ENCODE results near the gene EIF4E1B.

Gene EIF4E1B

DNA sequence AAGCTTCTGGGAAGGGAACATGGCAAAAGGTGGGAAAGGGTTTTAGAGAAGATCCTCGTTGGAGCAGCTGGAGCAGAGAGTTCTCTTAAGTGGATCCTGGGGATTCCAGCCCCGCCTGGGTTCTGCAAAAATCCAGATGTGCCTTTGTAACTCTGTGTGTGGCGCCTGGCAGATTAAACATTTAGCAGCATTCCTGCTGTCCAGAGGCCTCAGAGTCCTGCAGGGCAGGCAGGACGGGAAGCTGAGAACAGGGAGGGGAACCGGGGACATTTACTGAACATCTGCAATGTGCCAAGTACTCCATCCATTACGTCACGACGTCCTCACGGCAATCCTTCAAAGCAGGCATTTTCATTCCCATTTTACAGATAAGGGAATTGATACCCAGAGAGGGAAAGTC is 6.0 kb downstream of the EIF4E1B start:
- H3K27ac ChIP-seq (ENCODE audit: low read depth, low read length), result no peak overlapping the region
- H3K4me1 ChIP-seq (ENCODE audit: control insufficient read depth in 1 of 2, insufficient read depth in 2 of 2, low read length in 2 of 2), result no peaks in the 10 kb centered on the region
- no peak overlapping the region for H3K4me3 ChIP-seq (ENCODE audit: low read depth in 1 of 2, low read length in 2 of 2)
- no peak overlapping the region for H3K9ac ChIP-seq (ENCODE audit: low read depth in 1 of 2, low read length in 2 of 2)
- H3K9me3 ChIP-seq (ENCODE audit: control insufficient read depth in 1 of 2, low read length in 2 of 2), result peaks cover 0 to 3% of the 10 kb centered on the region in 2 donors
- no peaks in the 10 kb centered on the region for H3K36me3 ChIP-seq (ENCODE audit: control insufficient read depth in 1 of 2, insufficient read depth in 2 of 2, low read length in 2 of 2)
- H3K27me3 ChIP-seq (ENCODE audit: control insufficient read depth in 1 of 2, insufficient read depth in 2 of 2, low read length in 2 of 2), result peaks cover 11 to 17% of the 10 kb centered on the region in 2 donors

DNA sequence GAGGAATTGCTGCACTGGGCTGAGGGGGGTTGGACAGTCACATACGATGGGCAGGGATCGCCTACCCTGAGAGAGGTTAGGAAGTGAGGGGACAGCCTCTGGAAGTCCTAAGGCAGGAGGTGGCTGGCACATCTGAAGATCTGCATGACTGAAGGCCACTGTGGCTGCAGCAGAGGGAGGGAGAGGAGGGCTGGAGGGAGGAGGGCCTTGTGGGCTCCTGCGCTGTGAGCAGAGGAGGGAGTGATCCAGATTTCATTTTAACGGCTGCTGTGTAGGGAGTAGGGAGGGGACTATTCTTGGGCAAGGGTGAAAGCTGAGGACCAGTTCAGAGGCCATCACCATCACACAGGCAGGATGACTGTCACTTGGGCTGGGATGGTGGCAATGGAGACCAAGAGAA is 7.1 kb downstream of the EIF4E1B start:
- H3K27me3 ChIP-seq (ENCODE audit: control insufficient read depth in 1 of 2, insufficient read depth in 2 of 2, low read length in 2 of 2), result peaks cover 4 to 9% of the 10 kb centered on the region in 2 donors
- no peak overlapping the region for H3K9ac ChIP-seq (ENCODE audit: low read depth in 1 of 2, low read length in 2 of 2)
- no peak overlapping the region for H3K4me3 ChIP-seq (ENCODE audit: low read depth in 1 of 2, low read length in 2 of 2)
- H3K27ac ChIP-seq (ENCODE audit: low read depth, low read length), result no peak overlapping the region
- no peaks in the 10 kb centered on the region for H3K4me1 ChIP-seq (ENCODE audit: control insufficient read depth in 1 of 2, insufficient read depth in 2 of 2, low read length in 2 of 2)
- H3K36me3 ChIP-seq (ENCODE audit: control insufficient read depth in 1 of 2, insufficient read depth in 2 of 2, low read length in 2 of 2), result no peaks in the 10 kb centered on the region
- peaks cover 0 to 3% of the 10 kb centered on the region in 2 donors for H3K9me3 ChIP-seq (ENCODE audit: control insufficient read depth in 1 of 2, low read length in 2 of 2)

DNA sequence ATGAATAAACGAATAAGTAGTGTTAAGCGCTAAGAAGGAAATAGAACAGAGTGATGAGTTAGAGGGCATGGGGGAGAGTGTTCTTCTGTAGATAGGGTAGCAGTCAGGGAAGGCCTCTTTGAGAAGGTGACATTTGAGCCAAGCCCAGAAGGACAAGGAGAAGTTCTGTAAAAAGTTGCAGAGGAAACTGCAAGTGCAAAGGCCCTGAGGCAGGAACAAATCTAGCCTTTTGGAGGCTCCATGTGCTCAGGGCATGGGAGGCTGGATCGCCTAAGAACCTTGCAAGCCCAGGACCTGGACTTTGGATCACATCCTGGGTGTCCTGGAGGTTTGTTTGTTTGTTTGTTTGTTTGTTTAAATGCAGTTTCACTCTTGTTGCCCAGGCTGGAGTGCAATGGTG is 8.0 kb downstream of the EIF4E1B start:
- Histone ChIP-seq H3K4me1 (ENCODE audit: control insufficient read depth in 1 of 2, insufficient read depth in 2 of 2, low read length in 2 of 2) (no peaks in the 10 kb centered on the region), H3K4me3 (ENCODE audit: low read depth in 1 of 2, low read length in 2 of 2) (no peak overlapping the region), H3K9ac (ENCODE audit: low read depth in 1 of 2, low read length in 2 of 2) (no peak overlapping the region), H3K27me3 (ENCODE audit: control insufficient read depth in 1 of 2, insufficient read depth in 2 of 2, low read length in 2 of 2) (peaks cover 0 to 4% of the 10 kb centered on the region in 2 donors), H3K36me3 (ENCODE audit: control insufficient read depth in 1 of 2, insufficient read depth in 2 of 2, low read length in 2 of 2) (no peaks in the 10 kb centered on the region), H3K9me3 (ENCODE audit: control insufficient read depth in 1 of 2, low read length in 2 of 2) (peaks cover 0 to 3% of the 10 kb centered on the region in 2 donors), H3K27ac (ENCODE audit: low read depth, low read length) (no peak overlapping the region)

DNA sequence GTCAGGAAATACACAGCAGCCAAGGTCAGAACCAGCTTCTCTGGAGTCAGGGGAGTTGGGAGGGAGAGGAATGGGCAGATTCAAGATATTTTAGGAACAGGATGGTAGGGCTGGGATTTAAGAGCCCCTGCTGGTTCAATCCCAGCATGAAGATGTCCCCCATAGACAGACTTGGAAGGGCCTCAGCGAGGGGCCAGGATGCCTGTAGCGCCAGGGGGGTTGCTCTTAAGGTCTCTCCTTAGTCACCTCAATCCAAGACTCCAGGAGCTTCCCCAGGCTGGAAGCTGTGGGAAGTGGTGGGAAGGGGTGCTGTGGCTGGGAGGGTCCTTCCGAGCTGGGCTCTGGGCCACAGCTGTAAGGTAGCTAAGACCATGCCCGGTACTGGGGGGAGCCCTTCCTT is 8.7 kb downstream of the EIF4E1B start:
- peaks cover 0 to under 1% of the 10 kb centered on the region in 2 donors for H3K27me3 ChIP-seq (ENCODE audit: control insufficient read depth in 1 of 2, insufficient read depth in 2 of 2, low read length in 2 of 2)
- no peaks in the 10 kb centered on the region for H3K36me3 ChIP-seq (ENCODE audit: control insufficient read depth in 1 of 2, insufficient read depth in 2 of 2, low read length in 2 of 2)
- no peak overlapping the region for H3K27ac ChIP-seq (ENCODE audit: low read depth, low read length)
- H3K4me1 ChIP-seq (ENCODE audit: control insufficient read depth in 1 of 2, insufficient read depth in 2 of 2, low read length in 2 of 2), result no peaks in the 10 kb centered on the region
- no peak overlapping the region for H3K4me3 ChIP-seq (ENCODE audit: low read depth in 1 of 2, low read length in 2 of 2)
- peaks cover 0 to 3% of the 10 kb centered on the region in 2 donors for H3K9me3 ChIP-seq (ENCODE audit: control insufficient read depth in 1 of 2, low read length in 2 of 2)
- H3K9ac ChIP-seq (ENCODE audit: low read depth in 1 of 2, low read length in 2 of 2), result no peak overlapping the region

DNA sequence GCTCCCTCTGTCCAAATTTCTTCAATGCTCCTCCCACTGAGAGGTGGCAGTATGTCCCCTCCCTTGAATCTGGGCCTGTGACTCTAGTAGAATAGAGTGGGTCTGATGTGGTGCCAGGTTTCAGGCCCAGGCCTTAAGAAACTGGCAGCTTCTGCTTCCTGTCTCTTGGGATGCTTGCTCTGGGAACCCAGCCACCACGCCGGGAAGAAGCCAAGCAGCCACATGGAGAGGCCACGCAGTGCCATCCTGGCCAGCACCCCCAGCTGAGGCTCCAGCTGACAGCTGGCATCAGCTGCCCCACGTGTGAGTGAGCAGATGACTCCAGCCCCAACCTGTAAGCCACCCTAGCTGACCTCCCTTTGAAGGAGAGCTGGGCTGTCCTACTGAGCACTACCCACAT is 9.5 kb downstream of the EIF4E1B start:
- no peak overlapping the region for H3K9ac ChIP-seq (ENCODE audit: low read depth in 1 of 2, low read length in 2 of 2)
- no peak overlapping the region for H3K27ac ChIP-seq (ENCODE audit: low read depth, low read length)
- H3K27me3 ChIP-seq (ENCODE audit: control insufficient read depth in 1 of 2, insufficient read depth in 2 of 2, low read length in 2 of 2), result no peaks in the 10 kb centered on the region
- H3K9me3 ChIP-seq (ENCODE audit: control insufficient read depth in 1 of 2, low read length in 2 of 2), result peaks cover 0 to 3% of the 10 kb centered on the region in 2 donors
- H3K4me1 ChIP-seq (ENCODE audit: control insufficient read depth in 1 of 2, insufficient read depth in 2 of 2, low read length in 2 of 2), result no peaks in the 10 kb centered on the region
- H3K4me3 ChIP-seq (ENCODE audit: low read depth in 1 of 2, low read length in 2 of 2), result no peak overlapping the region
- no peaks in the 10 kb centered on the region for H3K36me3 ChIP-seq (ENCODE audit: control insufficient read depth in 1 of 2, insufficient read depth in 2 of 2, low read length in 2 of 2)

DNA sequence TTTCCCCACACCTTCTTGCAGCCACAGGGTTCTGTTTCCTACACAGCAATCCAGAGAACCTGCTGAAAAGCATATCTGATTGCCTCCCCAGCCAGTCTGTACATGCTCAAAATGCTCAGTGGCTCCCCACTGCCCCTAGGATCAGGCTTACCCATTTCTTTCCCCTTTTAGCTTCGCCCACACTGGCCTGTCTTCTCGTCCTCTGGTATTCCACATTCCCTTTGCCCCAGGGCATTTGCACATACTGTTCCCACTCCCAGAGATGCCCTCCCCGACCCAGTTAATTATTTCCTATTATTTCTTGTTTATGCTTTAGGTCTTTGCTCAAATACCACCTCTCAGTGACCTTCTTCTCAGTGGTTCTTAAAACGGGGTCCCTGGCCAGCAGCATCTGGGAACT is 10.1 kb downstream of the EIF4E1B start:
- H3K27ac ChIP-seq (ENCODE audit: low read depth, low read length), result no peak overlapping the region
- H3K9ac ChIP-seq (ENCODE audit: low read depth in 1 of 2, low read length in 2 of 2), result no peak overlapping the region

DNA sequence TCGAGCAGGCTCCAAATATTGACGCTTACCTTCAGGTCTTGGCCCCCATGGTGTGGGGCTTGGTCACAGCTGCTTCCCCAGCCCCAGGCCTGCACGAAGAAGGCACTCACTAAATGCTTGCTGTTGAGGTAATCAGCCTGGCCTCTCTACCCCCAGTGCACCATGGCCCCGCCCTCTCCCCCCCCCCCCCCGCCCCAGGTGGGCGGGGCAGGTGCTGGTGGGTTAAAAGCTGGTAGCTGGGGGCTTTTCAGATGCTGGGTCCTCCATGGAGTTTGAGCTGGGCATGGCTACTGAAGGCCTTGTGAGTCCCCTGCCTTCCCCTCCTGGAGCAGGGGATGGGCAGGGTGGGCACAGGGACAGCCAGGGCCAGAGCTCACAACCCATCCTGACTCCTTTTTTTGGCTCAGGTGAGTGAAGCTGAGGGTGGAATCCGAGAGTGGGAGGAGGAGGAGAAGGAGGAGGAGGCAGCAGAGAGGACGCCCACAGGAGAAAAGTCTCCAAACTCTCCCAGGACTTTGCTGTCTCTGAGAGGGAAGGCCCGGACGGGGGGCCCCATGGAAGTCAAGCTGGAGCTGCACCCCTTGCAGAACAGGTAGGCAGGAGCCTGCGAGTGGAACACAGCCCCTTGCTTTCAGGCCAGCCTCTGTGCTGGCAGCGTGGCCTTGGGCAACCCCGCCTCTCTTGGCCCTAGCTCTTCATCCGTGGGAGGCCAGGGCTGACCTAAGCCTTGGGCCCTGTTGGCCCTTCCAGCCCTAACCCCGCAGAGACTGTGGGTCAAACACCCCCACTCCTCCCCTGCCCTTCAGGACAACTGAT is 12.4 kb downstream of the EIF4E1B start:
- Histone ChIP-seq H3K4me3 (ENCODE audit: low read depth in 1 of 2, low read length in 2 of 2) (no peak overlapping the region), H3K27ac (ENCODE audit: low read depth, low read length) (no peak overlapping the region), H3K4me1 (ENCODE audit: control insufficient read depth in 1 of 2, insufficient read depth in 2 of 2, low read length in 2 of 2) (peaks cover 5 to 9% of the 10 kb centered on the region in 2 donors), H3K36me3 (ENCODE audit: control insufficient read depth in 1 of 2, insufficient read depth in 2 of 2, low read length in 2 of 2) (no peaks in the 10 kb centered on the region), H3K9ac (ENCODE audit: low read depth in 1 of 2, low read length in 2 of 2) (no peak overlapping the region), H3K27me3 (ENCODE audit: control insufficient read depth in 1 of 2, insufficient read depth in 2 of 2, low read length in 2 of 2) (no peaks in the 10 kb centered on the region), H3K9me3 (ENCODE audit: control insufficient read depth in 1 of 2, low read length in 2 of 2) (no peaks in the 10 kb centered on the region)

More for the DNA sequence above, 10.1 kb downstream of the EIF4E1B start:
- Histone ChIP-seq H3K4me3 (ENCODE audit: low read depth in 1 of 2, low read length in 2 of 2) (no peak overlapping the region), H3K36me3 (ENCODE audit: control insufficient read depth in 1 of 2, insufficient read depth in 2 of 2, low read length in 2 of 2) (no peaks in the 10 kb centered on the region), H3K9me3 (ENCODE audit: control insufficient read depth in 1 of 2, low read length in 2 of 2) (no peaks in the 10 kb centered on the region), H3K4me1 (ENCODE audit: control insufficient read depth in 1 of 2, insufficient read depth in 2 of 2, low read length in 2 of 2) (no peaks in the 10 kb centered on the region), H3K27me3 (ENCODE audit: control insufficient read depth in 1 of 2, insufficient read depth in 2 of 2, low read length in 2 of 2) (no peaks in the 10 kb centered on the region)

DNA sequence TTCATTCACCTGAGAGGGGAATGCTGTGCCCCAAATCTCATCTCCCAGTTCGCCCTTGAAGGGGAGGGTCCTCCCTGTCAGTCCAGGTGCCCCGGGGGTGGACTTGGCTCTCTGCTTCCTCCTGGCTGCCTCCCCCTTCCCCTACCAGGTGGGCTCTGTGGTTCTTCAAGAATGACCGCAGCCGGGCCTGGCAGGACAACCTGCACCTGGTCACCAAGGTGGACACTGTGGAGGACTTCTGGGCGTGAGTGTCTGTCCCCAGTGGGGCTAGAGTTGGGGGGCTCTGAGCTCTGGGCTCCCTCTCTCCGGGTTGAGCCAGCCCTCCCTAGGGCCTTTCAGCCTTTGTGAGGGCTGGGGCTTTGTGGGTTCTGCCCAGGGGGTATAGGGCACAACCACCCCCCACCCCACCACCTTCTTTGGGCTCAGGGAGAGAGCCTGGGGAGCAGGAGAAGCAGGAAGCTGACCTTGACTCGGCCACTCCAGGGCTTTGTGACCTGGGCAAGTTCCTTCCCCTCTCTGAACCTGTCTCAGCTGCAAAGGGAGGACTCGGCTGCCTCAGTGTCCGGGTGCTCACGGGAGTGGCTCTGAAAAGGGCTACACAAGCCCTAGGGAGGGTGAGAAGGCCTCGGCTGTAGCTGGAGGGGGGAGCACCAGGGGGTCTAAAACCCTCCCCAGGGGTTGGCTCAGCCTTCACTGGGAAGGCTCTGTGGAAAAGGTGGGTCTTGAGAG is 13.2 kb downstream of the EIF4E1B start:
- Histone ChIP-seq H3K9ac (ENCODE audit: low read depth in 1 of 2, low read length in 2 of 2) (no peak overlapping the region), H3K36me3 (ENCODE audit: control insufficient read depth in 1 of 2, insufficient read depth in 2 of 2, low read length in 2 of 2) (no peaks in the 10 kb centered on the region), H3K27ac (ENCODE audit: low read depth, low read length) (no peak overlapping the region), H3K4me3 (ENCODE audit: low read depth in 1 of 2, low read length in 2 of 2) (no peak overlapping the region), H3K27me3 (ENCODE audit: control insufficient read depth in 1 of 2, insufficient read depth in 2 of 2, low read length in 2 of 2) (no peaks in the 10 kb centered on the region), H3K4me1 (ENCODE audit: control insufficient read depth in 1 of 2, insufficient read depth in 2 of 2, low read length in 2 of 2) (peaks cover 13 to 17% of the 10 kb centered on the region in 2 donors), H3K9me3 (ENCODE audit: control insufficient read depth in 1 of 2, low read length in 2 of 2) (no peaks in the 10 kb centered on the region)

DNA sequence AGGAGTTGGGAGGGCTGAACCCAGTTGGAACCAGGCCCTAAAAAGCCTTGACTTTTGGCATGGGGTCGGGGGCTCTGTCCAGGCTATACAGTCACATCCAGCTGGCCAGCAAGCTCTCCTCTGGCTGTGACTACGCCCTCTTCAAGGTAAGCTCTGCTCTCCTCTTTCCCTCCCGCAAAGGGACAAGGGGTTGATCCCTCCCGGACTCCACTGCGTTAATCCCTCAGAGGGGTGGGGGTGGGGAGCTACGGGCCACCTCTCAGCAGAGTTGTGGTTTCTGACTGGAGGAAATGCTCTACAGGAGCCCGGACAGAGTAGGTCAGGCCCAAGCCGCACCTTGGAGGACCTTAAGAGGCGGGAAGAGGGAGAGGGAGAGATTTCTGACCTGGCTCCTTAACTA is 13.8 kb downstream of the EIF4E1B start:
- Histone ChIP-seq H3K9me3 (ENCODE audit: control insufficient read depth in 1 of 2, low read length in 2 of 2) (no peaks in the 10 kb centered on the region), H3K27me3 (ENCODE audit: control insufficient read depth in 1 of 2, insufficient read depth in 2 of 2, low read length in 2 of 2) (no peaks in the 10 kb centered on the region), H3K4me1 (ENCODE audit: control insufficient read depth in 1 of 2, insufficient read depth in 2 of 2, low read length in 2 of 2) (peaks cover 17 to 19% of the 10 kb centered on the region in 2 donors), H3K9ac (ENCODE audit: low read depth in 1 of 2, low read length in 2 of 2) (no peak overlapping the region), H3K36me3 (ENCODE audit: control insufficient read depth in 1 of 2, insufficient read depth in 2 of 2, low read length in 2 of 2) (no peaks in the 10 kb centered on the region), H3K27ac (ENCODE audit: low read depth, low read length) (no peak overlapping the region), H3K4me3 (ENCODE audit: low read depth in 1 of 2, low read length in 2 of 2) (no peak overlapping the region)

DNA sequence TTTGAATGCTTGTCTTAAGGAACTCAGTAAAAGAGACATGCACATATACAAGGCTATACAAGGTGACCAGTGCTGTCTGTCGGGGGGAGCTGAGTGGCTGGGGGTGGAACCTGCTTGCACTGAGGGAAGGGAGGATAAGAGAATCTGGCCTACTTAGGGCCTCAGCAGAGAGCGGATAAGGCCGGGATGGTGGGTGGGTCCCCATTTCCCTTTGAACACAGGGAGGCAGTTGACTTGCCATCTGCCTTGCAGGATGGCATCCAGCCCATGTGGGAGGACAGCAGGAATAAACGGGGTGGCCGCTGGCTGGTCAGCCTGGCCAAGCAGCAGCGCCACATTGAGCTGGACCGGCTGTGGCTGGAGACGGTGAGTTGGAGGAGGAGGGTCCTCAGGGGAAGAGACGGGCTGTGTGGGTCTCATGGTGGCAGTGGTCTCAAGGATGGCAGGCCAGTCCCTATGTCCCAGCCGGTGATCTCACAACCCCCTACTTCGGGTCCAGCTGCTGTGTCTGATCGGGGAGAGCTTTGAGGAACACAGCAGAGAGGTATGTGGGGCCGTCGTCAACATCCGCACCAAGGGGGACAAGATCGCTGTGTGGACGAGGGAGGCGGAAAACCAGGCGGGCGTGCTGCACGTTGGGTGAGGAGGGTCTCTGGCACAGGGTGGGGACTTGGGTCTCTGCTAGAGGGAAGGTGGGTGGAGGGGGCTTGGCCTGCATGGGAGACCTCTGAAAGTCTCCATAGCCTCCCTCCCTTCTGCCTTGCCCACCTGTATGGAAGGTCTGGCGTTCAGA is 14.6 kb downstream of the EIF4E1B start:
- H3K4me1 ChIP-seq (ENCODE audit: control insufficient read depth in 1 of 2, insufficient read depth in 2 of 2, low read length in 2 of 2), result peaks cover 17 to 19% of the 10 kb centered on the region in 2 donors
- no peaks in the 10 kb centered on the region for H3K36me3 ChIP-seq (ENCODE audit: control insufficient read depth in 1 of 2, insufficient read depth in 2 of 2, low read length in 2 of 2)
- H3K9ac ChIP-seq (ENCODE audit: low read depth in 1 of 2, low read length in 2 of 2), result no peak overlapping the region
- H3K27me3 ChIP-seq (ENCODE audit: control insufficient read depth in 1 of 2, insufficient read depth in 2 of 2, low read length in 2 of 2), result no peaks in the 10 kb centered on the region
- no peaks in the 10 kb centered on the region for H3K9me3 ChIP-seq (ENCODE audit: control insufficient read depth in 1 of 2, low read length in 2 of 2)
- H3K27ac ChIP-seq (ENCODE audit: low read depth, low read length), result no peak overlapping the region
- no peak overlapping the region for H3K4me3 ChIP-seq (ENCODE audit: low read depth in 1 of 2, low read length in 2 of 2)
